GM19238 (cell line): Measurements from ENCODE around the gene CEP170B.
A peak's percentile ranks its signal among the peaks of the same experiment; 100 is the strongest.
"Not testable (repeated sequence)": the region's sequence is repeated elsewhere in the genome, so short reads cannot be mapped to it uniquely, and the experiment has no call there.

Experiments
- DNase-seq: peaks from one replicate; pipeline ENCODE4 v3.0.0; 2011; ENCODE audit warnings: low spot score; ENCODE audit not compliant: insufficient read length

Gene CEP170B

GRCh38 chr14:104865081-104865630 is at the start of gene CEP170B:
Gene CEP170B (plus strand): TSS chr14:104865268. CDS start chr14:104868451, 3,183 bp downstream.
- peak; percentile 68 for DNase-seq

GRCh38 chr14:104816616-104816884 is 48.5 kb upstream of the CEP170B start:
- DNase-seq = no peak

GRCh38 chr14:104817930-104818713 is 46.9 kb upstream of the CEP170B start:
- DNase-seq = no peak

GRCh38 chr14:104818714-104819161 is 46.3 kb upstream of the CEP170B start:
- no peak for DNase-seq

- DNase-seq = no peak
Observed at GRCh38 chr14:104819361-104819781, 45.7 kb upstream of the CEP170B start.

- DNase-seq = no peak
Observed at GRCh38 chr14:104820669-104821228, 44.3 kb upstream of the CEP170B start.

GRCh38 chr14:104821229-104821945 is 43.7 kb upstream of the CEP170B start:
- no peak for DNase-seq

GRCh38 chr14:104821971-104822608 is 43.0 kb upstream of the CEP170B start:
- DNase-seq = no peak

GRCh38 chr14:104822821-104823615 is 42.0 kb upstream of the CEP170B start:
- DNase-seq = no peak

GRCh38 chr14:104824353-104824997 is 40.6 kb upstream of the CEP170B start:
- DNase-seq = no peak

GRCh38 chr14:104826189-104826860 is 38.7 kb upstream of the CEP170B start:
- DNase-seq = peak; percentile 92

- DNase-seq = no peak
Observed at GRCh38 chr14:104826861-104827176, 38.2 kb upstream of the CEP170B start.

- peak; percentile 76 for DNase-seq
Observed at GRCh38 chr14:104827177-104828055, 37.7 kb upstream of the CEP170B start.

GRCh38 chr14:104830781-104831180 is 34.3 kb upstream of the CEP170B start:
- no peak for DNase-seq

- not testable (repeated sequence) for DNase-seq
Observed at GRCh38 chr14:104836171-104836935, 28.7 kb upstream of the CEP170B start.

GRCh38 chr14:104841730-104842129 is 23.3 kb upstream of the CEP170B start:
- no peak for DNase-seq

- no peak for DNase-seq
Observed at GRCh38 chr14:104843006-104843405, 22.1 kb upstream of the CEP170B start.
